HFF-Myc (cell line): ENCODE results near the gene SNN.

Experiments
- DNase-seq: peaks from one replicate; pipeline ENCODE4 v3.0.0-alpha.2; 2011; ENCODE audit warnings: low read depth; ENCODE audit errors: extremely low read depth
- H3K4me3 ChIP-seq: replicated peaks from 2 replicates; pipeline ENCODE4 v1.5.1; 2011; ENCODE audit warnings: low read depth, mild to moderate bottlenecking, control low read depth, low read length
- CTCF ChIP-seq: IDR thresholded peaks from 2 replicates; pipeline ENCODE4 v1.5.1; 2012; ENCODE audit warnings: mild to moderate bottlenecking, low read depth, low read length, control low read depth; ENCODE audit errors: missing control alignments

The SNN gene

GRCh38 chr16:11721781-11722467 is 53.7 kb downstream of the SNN start:
- H3K4me3 ChIP-seq = no peak overlapping the region
- TF ChIP-seq CTCF = no peak
- no peak for DNase-seq

- H3K4me3 ChIP-seq = no peak overlapping the region
- TF ChIP-seq CTCF = no peak
- no peak for DNase-seq
Observed at GRCh38 chr16:11722468-11722808, 54.2 kb downstream of the SNN start.

- DNase-seq = no peak
- no peak for TF ChIP-seq CTCF
- no peak overlapping the region for H3K4me3 ChIP-seq
Observed at GRCh38 chr16:11725457-11725856, 57.2 kb downstream of the SNN start.

GRCh38 chr16:11726008-11726407 is 57.8 kb downstream of the SNN start:
- TF ChIP-seq CTCF = no peak
- DNase-seq = no peak

GRCh38 chr16:11727796-11728543 is 59.7 kb downstream of the SNN start:
- DNase-seq = no peak
- no peak for TF ChIP-seq CTCF

More at GRCh38 chr16:11726008-11726407, 57.8 kb downstream of the SNN start:
- no peak overlapping the region for H3K4me3 ChIP-seq

More at GRCh38 chr16:11727796-11728543, 59.7 kb downstream of the SNN start:
- no peak overlapping the region for H3K4me3 ChIP-seq
